Astrocyte of the spinal cord (primary cell): ENCODE measurements around the gene TACC2.

Source experiments
- DNase-seq: peaks from one replicate; pipeline ENCODE4 v3.0.0; 2011; ENCODE audit warnings: low read depth, low spot score
- H3K4me3 ChIP-seq: 2 replicates; pipeline ENCODE4 v1.5.1; 2011; ENCODE audit warnings: low read depth, mild to moderate bottlenecking, low read length, moderate library complexity
- CTCF ChIP-seq: IDR thresholded peaks from 2 replicates; pipeline ENCODE4 v1.5.1; 2012; ENCODE audit warnings: low read depth, mild to moderate bottlenecking, low read length, inconsistent platforms
- in situ Hi-C: cut with HindIII; loops from 2 replicates; pipeline ENCODE4 v1.10.0; 2017; ENCODE audit warnings: low sequenced_read_pairs

TACC2 gene

GRCh38 chr10:122117475-122117874 lies 128.5 kb downstream of the TACC2 start:
- in situ Hi-C loops = no loop called here
- no peak for DNase-seq
- no peak overlapping the region for H3K4me3 ChIP-seq
- no peak for TF ChIP-seq CTCF

- DNase-seq = no peak
- TF ChIP-seq CTCF = no peak
- H3K4me3 ChIP-seq = no peak overlapping the region
- in situ Hi-C loops = no loop called here
These were observed 131.2 kb downstream of the TACC2 start for GRCh38 chr10:122120008-122120744.

- in situ Hi-C loops = no loop called here
- no peak overlapping the region for H3K4me3 ChIP-seq
- TF ChIP-seq CTCF = no peak
- DNase-seq = no peak
These were observed 132.1 kb downstream of the TACC2 start for GRCh38 chr10:122121059-122121458.

GRCh38 chr10:122122493-122122892 lies 133.5 kb downstream of the TACC2 start:
- H3K4me3 ChIP-seq = no peak overlapping the region
- in situ Hi-C loops = no loop called here
- peak; percentile 45 for DNase-seq
- no peak for TF ChIP-seq CTCF

- in situ Hi-C loops = no loop called here
- DNase-seq = no peak
- H3K4me3 ChIP-seq = no peak overlapping the region
- TF ChIP-seq CTCF = no peak
These were observed 134.2 kb downstream of the TACC2 start for GRCh38 chr10:122123186-122123585.

GRCh38 chr10:122124342-122124741 lies 135.4 kb downstream of the TACC2 start:
- H3K4me3 ChIP-seq = no peak overlapping the region
- DNase-seq = no peak
- TF ChIP-seq CTCF = no peak
- in situ Hi-C loops = no loop called here
